ENCODE data around the gene CDIPT. TPM values are rescaled to one million over a fixed set of nuclear protein-coding genes. Genes with fewer than 3 reads are reported as not detected.

CDIPT gene
- total and polyA plus RNA-seq, 2 of the 13 experiments (the other 11 are each of a cell fraction or from before 2014, with no cell fraction given), result 54.9 to 97.5 TPM

DNA sequence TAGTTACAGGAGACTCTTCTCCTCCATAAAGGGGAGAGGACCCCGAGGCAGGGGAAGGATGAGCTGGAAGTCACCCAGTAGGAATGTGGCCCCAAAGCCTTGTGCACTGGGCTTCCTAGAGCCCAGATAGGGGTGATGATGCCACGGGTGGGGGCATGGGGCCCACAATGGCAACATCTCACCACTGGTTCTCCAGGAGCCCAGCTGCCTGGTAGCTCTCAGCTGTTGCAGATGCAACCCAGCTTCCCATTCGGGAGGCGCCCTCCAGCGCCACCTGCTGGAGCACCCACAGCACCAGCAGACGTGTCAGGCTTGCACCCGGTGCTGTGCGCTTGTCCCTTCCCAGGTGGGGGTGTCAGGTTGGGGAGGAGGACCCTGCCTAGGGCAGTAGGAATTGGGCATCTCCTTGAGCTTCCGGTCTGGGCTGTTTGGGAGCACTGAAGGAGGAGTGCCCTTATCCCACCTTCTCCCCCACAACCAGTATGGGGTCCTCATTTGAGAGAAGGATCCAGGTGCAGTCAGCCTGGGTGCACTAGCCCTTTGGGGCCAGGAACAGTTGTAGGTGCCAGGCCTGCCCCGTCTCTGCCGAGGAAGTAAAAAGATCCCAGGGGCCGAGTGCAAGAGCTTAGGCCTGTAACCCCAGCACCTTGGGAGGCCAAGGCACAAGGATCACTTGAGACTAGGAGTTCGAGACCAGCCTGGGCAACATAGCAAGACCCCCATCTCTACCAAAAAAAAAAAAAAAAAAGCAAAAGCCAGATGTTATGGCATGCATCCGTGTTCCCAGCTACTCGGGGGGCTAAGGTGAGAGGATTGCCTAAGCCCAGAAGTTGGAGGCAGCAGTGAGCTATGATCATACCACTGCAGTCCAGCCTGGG lies 14.4 kb downstream of the CDIPT start (continued):
- TF ChIP-seq, protein P1, sequence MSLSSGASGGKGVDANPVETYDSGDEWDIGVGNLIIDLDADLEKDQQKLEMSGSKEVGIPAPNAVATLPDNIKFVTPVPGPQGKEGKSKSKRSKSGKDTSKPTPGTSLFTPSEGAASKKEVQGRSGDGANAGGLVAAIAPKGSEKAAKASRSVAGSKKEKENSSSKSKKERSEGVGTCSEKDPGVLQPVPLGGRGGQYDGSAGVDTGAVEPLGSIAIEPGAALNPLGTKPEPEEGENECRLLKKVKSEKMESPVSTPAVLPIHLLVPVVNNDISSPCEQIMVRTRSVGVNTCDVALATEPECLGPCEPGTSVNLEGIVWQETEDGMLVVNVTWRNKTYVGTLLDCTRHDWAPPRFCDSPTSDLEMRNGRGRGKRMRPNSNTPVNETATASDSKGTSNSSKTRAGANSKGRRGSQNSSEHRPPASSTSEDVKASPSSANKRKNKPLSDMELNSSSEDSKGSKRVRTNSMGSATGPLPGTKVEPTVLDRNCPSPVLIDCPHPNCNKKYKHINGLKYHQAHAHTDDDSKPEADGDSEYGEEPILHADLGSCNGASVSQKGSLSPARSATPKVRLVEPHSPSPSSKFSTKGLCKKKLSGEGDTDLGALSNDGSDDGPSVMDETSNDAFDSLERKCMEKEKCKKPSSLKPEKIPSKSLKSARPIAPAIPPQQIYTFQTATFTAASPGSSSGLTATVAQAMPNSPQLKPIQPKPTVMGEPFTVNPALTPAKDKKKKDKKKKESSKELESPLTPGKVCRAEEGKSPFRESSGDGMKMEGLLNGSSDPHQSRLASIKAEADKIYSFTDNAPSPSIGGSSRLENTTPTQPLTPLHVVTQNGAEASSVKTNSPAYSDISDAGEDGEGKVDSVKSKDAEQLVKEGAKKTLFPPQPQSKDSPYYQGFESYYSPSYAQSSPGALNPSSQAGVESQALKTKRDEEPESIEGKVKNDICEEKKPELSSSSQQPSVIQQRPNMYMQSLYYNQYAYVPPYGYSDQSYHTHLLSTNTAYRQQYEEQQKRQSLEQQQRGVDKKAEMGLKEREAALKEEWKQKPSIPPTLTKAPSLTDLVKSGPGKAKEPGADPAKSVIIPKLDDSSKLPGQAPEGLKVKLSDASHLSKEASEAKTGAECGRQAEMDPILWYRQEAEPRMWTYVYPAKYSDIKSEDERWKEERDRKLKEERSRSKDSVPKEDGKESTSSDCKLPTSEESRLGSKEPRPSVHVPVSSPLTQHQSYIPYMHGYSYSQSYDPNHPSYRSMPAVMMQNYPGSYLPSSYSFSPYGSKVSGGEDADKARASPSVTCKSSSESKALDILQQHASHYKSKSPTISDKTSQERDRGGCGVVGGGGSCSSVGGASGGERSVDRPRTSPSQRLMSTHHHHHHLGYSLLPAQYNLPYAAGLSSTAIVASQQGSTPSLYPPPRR (CRISPR knock-in tag; IDR thresholded peaks at IDR 0.05; ENCODE audit: borderline replicate concordance), result peak; percentile 29; the same call in 1 of the 2 replicates
- TF ChIP-seq ZNF326 (CRISPR knock-in tag; IDR thresholded peaks at IDR 0.05; ENCODE audit: borderline replicate concordance) (no peak), GTF3A (CRISPR knock-in tag; conservative IDR thresholded peaks at IDR 0.05) (no peak), GATA4 (IDR thresholded peaks at IDR 0.05; ENCODE audit: borderline replicate concordance, low read depth) (no peak), ZFP41 (CRISPR knock-in tag; IDR thresholded peaks at IDR 0.05; ENCODE audit: borderline replicate concordance) (0 out of 2 replicates have a peak, but pooled peaks have one; percentile 32), NKX3-1 (CRISPR knock-in tag; IDR thresholded peaks at IDR 0.05) (no peak), SNAI1 (CRISPR knock-in tag; IDR thresholded peaks at IDR 0.05; ENCODE audit: borderline replicate concordance) (no peak), ISL2 (CRISPR knock-in tag; IDR thresholded peaks at IDR 0.05) (no peak), GATAD2A (CRISPR knock-in tag; IDR thresholded peaks at IDR 0.05) (peak; percentile 56; the same call in 1 of the 2 replicates), MTF1 (CRISPR knock-in tag; IDR thresholded peaks at IDR 0.05) (no peak)
- TF ChIP-seq, protein P2, sequence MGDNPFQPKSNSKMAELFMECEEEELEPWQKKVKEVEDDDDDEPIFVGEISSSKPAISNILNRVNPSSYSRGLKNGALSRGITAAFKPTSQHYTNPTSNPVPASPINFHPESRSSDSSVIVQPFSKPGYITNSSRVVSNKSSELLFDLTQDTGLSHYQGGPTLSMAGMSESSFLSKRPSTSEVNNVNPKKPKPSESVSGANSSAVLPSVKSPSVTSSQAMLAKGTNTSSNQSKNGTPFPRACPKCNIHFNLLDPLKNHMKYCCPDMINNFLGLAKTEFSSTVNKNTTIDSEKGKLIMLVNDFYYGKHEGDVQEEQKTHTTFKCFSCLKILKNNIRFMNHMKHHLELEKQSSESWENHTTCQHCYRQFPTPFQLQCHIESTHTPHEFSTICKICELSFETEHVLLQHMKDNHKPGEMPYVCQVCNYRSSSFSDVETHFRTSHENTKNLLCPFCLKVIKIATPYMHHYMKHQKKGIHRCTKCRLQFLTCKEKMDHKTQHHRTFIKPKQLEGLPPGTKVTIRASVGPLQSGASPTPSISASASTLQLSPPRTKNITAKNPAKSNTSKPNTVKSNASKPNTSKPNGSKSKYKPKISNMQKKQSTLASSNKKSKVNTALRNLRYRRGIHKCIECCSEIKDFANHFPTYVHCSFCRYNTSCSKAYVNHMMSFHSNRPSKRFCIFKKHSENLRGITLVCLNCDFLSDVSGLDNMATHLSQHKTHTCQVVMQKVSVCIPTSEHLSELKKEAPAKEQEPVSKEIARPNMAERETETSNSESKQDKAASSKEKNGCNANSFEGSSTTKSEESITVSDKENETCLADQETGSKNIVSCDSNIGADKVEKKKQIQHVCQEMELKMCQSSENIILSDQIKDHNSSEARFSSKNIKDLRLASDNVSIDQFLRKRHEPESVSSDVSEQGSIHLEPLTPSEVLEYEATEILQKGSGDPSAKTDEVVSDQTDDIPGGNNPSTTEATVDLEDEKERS (CRISPR knock-in tag; IDR thresholded peaks at IDR 0.05), result no peak
- TF ChIP-seq, protein P3, sequence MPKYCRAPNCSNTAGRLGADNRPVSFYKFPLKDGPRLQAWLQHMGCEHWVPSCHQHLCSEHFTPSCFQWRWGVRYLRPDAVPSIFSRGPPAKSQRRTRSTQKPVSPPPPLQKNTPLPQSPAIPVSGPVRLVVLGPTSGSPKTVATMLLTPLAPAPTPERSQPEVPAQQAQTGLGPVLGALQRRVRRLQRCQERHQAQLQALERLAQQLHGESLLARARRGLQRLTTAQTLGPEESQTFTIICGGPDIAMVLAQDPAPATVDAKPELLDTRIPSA (CRISPR knock-in tag; IDR thresholded peaks at IDR 0.05; ENCODE audit: borderline replicate concordance), result no peak
- TF ChIP-seq, protein P4, sequence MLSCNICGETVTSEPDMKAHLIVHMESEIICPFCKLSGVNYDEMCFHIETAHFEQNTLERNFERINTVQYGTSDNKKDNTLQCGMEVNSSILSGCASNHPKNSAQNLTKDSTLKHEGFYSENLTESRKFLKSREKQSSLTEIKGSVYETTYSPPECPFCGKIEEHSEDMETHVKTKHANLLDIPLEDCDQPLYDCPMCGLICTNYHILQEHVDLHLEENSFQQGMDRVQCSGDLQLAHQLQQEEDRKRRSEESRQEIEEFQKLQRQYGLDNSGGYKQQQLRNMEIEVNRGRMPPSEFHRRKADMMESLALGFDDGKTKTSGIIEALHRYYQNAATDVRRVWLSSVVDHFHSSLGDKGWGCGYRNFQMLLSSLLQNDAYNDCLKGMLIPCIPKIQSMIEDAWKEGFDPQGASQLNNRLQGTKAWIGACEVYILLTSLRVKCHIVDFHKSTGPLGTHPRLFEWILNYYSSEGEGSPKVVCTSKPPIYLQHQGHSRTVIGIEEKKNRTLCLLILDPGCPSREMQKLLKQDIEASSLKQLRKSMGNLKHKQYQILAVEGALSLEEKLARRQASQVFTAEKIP (CRISPR knock-in tag; IDR thresholded peaks at IDR 0.05; ENCODE audit: borderline replicate concordance), result no peak
- TF ChIP-seq, protein P5, sequence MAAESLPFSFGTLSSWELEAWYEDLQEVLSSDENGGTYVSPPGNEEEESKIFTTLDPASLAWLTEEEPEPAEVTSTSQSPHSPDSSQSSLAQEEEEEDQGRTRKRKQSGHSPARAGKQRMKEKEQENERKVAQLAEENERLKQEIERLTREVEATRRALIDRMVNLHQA (CRISPR knock-in tag; IDR thresholded peaks at IDR 0.05), result no peak
- TF ChIP-seq, protein P6, sequence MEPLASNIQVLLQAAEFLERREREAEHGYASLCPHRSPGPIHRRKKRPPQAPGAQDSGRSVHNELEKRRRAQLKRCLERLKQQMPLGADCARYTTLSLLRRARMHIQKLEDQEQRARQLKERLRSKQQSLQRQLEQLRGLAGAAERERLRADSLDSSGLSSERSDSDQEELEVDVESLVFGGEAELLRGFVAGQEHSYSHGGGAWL (CRISPR knock-in tag; IDR thresholded peaks at IDR 0.05), result no peak
